Bone marrow (tissue), 2 donors: ENCODE measurements around the gene MYH9.

Source experiments
- DNase-seq, 2 donors: peaks; one replicate each; lab custom pipeline; 2025; lab: John Stamatoyannopoulos, UW

MYH9 gene

GRCh38 chr22:36311386-36312085 lies 76.2 kb downstream of the MYH9 start:
- DNase-seq: no peak

- no peak for DNase-seq
These were observed 78.9 kb downstream of the MYH9 start for GRCh38 chr22:36308880-36309279.

- DNase-seq: no peak
These were observed 81.5 kb downstream of the MYH9 start for GRCh38 chr22:36306227-36306626.

GRCh38 chr22:36305813-36306212 lies 82.0 kb downstream of the MYH9 start:
- DNase-seq: no peak

GRCh38 chr22:36304429-36304828 lies 83.3 kb downstream of the MYH9 start:
- DNase-seq: no peak

- no peak for DNase-seq
These were observed 83.9 kb downstream of the MYH9 start for GRCh38 chr22:36303874-36304273.

GRCh38 chr22:36303115-36303467 lies 84.7 kb downstream of the MYH9 start:
- no peak for DNase-seq

- no peak for DNase-seq
These were observed 85.2 kb downstream of the MYH9 start for GRCh38 chr22:36302439-36303114.

- DNase-seq: no peak
These were observed 85.9 kb downstream of the MYH9 start for GRCh38 chr22:36301851-36302250.

- peak; percentile 24 to 32 for DNase-seq
These were observed 86.4 kb downstream of the MYH9 start for GRCh38 chr22:36301384-36301828.

GRCh38 chr22:36300396-36301212 lies 87.2 kb downstream of the MYH9 start:
- no peak for DNase-seq

GRCh38 chr22:36299911-36300310 lies 87.9 kb downstream of the MYH9 start:
- no peak for DNase-seq

- DNase-seq: no peak
These were observed 88.5 kb downstream of the MYH9 start for GRCh38 chr22:36299295-36299694.

- DNase-seq: no peak
These were observed 89.2 kb downstream of the MYH9 start for GRCh38 chr22:36298601-36299000.

- DNase-seq: no peak
These were observed 89.6 kb downstream of the MYH9 start for GRCh38 chr22:36298118-36298517.

GRCh38 chr22:36297568-36297967 lies 90.2 kb downstream of the MYH9 start:
- no peak for DNase-seq

- DNase-seq: no peak
These were observed 91.1 kb downstream of the MYH9 start for GRCh38 chr22:36296690-36297089.

GRCh38 chr22:36295247-36295646 lies 92.5 kb downstream of the MYH9 start:
- no peak for DNase-seq

GRCh38 chr22:36294801-36295200 lies 93.0 kb downstream of the MYH9 start:
- DNase-seq: no peak

- DNase-seq: no peak
These were observed 93.5 kb downstream of the MYH9 start for GRCh38 chr22:36294293-36294620.

GRCh38 chr22:36293606-36294292 lies 94.0 kb downstream of the MYH9 start:
- no peak for DNase-seq

- no peak for DNase-seq
These were observed 94.8 kb downstream of the MYH9 start for GRCh38 chr22:36292823-36293530.
